GM12891 (cell line): ENCODE results near the gene TMEM184A.

Source experiments
- PAX5 ChIP-seq: IDR thresholded peaks from 2 replicates; pipeline ENCODE4 v1.6.1; 2011; ENCODE audit warnings: low read length, moderate library complexity, mild to moderate bottlenecking; ENCODE audit not compliant: insufficient read depth, severe bottlenecking
- POLR2A ChIP-seq: IDR thresholded peaks from 2 replicates; pipeline ENCODE4 v1.6.1; 2011; ENCODE audit warnings: low read depth, low read length, control low read depth
- POLR2AphosphoS5 ChIP-seq: IDR thresholded peaks from 2 replicates; pipeline ENCODE4 v1.6.1; 2011; ENCODE audit warnings: low read depth, low read length, control low read depth
- TAF1 ChIP-seq: IDR thresholded peaks from 2 replicates; pipeline ENCODE4 v1.6.1; 2011; ENCODE audit warnings: low read depth, low read length, control low read depth

- TF ChIP-seq POLR2A = no peak
- no peak for TF ChIP-seq POLR2AphosphoS5
- no peak for TF ChIP-seq TAF1
- TF ChIP-seq PAX5 = no peak
Observed at GRCh38 chr7:1526271-1526754, 29.7 kb downstream of the TMEM184A start.
